ENCODE measurements around the gene DEGS2. TPM values are rescaled to one million over a fixed set of nuclear protein-coding genes. Genes with fewer than 3 reads are reported as not detected.

The DEGS2 gene
- total RNA-seq, 1 experiment from 2014 or later = 1.8 TPM

GRCh38 chr14:100137173-100137572 is 22.3 kb downstream of the DEGS2 start:
- TF ChIP-seq ZNF274 (IDR thresholded peaks at IDR 0.05; ENCODE audit: low read depth, low read length) = no peak
- no peak for TF ChIP-seq SIN3A (IDR thresholded peaks at IDR 0.05; ENCODE audit: low read depth)
- TF ChIP-seq SP1 (IDR thresholded peaks at IDR 0.05; ENCODE audit: low read depth) = no peak
- no peak for TF ChIP-seq JUND (IDR thresholded peaks at IDR 0.05)
- TF ChIP-seq MAX (IDR thresholded peaks at IDR 0.05) = no peak
- TF ChIP-seq POLR2AphosphoS5 (IDR thresholded peaks at IDR 0.05; ENCODE audit: low read depth, low read length) = no peak
- no peak for TF ChIP-seq POLR2A (IDR thresholded peaks at IDR 0.05; ENCODE audit: borderline replicate concordance, extremely low read depth, insufficient read depth, insufficient read length)
- no peak for TF ChIP-seq REST (IDR thresholded peaks at IDR 0.05; ENCODE audit: low read depth)
- TF ChIP-seq TCF7L2 (IDR thresholded peaks at IDR 0.05; ENCODE audit: borderline replicate concordance, extremely low read depth, insufficient read depth, insufficient read length) = no peak
- no peak for TF ChIP-seq ZFX (IDR thresholded peaks at IDR 0.05)
- no peak for TF ChIP-seq CEBPB (IDR thresholded peaks at IDR 0.05; ENCODE audit: low read depth)
- TF ChIP-seq RAD21 (IDR thresholded peaks at IDR 0.05; ENCODE audit: low read depth) = no peak
- TF ChIP-seq EGR1 (IDR thresholded peaks at IDR 0.05; ENCODE audit: low read depth) = no peak
- TF ChIP-seq EZH2phosphoT487 (IDR thresholded peaks at IDR 0.05; ENCODE audit: borderline replicate concordance) = no peak
- no peak for TF ChIP-seq SRF (IDR thresholded peaks at IDR 0.05; ENCODE audit: low read depth)
- no peak for TF ChIP-seq CBX3 (IDR thresholded peaks at IDR 0.05; ENCODE audit: low read depth)
- TF ChIP-seq CTCF (IDR thresholded peaks at IDR 0.05 in 2 of 3, conservative IDR thresholded peaks at IDR 0.05 in 1 of 3; ENCODE audit: borderline replicate concordance in 1 of 3, insufficient read depth in 1 of 3, low read depth in 2 of 3, low read length in 2 of 3) = no peak
- no peak for TF ChIP-seq YY1 (IDR thresholded peaks at IDR 0.05; ENCODE audit: extremely low read depth, insufficient replicate concordance, low read depth, low read length)
- no peaks in the 10 kb centered on the region for H3K9me3 ChIP-seq (ENCODE audit: control insufficient read depth in 1 of 2, insufficient read depth in 1 of 2, low read depth in 1 of 2, low read length in 2 of 2)
- H3K27ac ChIP-seq (ENCODE audit: low read depth, low read length) = no peak overlapping the region
- no peak overlapping the region for H3K4me3 ChIP-seq (replicated peaks in 1 of 2; ENCODE audit: low read depth in 1 of 2, low read length in 2 of 2)
- ATAC-seq (no peak), DNase-seq (ENCODE audit: low read depth, low spot score) (no peak)
- no peak overlapping the region for H2AFZ ChIP-seq (ENCODE audit: low read depth, low read length, poor library complexity, severe bottlenecking)
- ChIA-PET RAD21 (ENCODE audit: low non-redundant PET in 1 of 2, low total read pairs in 2 of 2, uncharacterized antibody in 2 of 2, unreplicated experiment in 2 of 2) (no interaction called here), POLR2A (no interaction called here), CTCF (no interaction called here)
- no peak overlapping the region for H3K9ac ChIP-seq (ENCODE audit: low read length)
- no peaks in the 10 kb centered on the region for H4K20me1 ChIP-seq (ENCODE audit: insufficient read depth)
- no peaks in the 10 kb centered on the region for H3K27me3 ChIP-seq (ENCODE audit: insufficient read depth, low read length)
- peaks cover 7 to 18% of the 10 kb centered on the region in 2 experiments; a peak in 3 of 4 replicates for H3K4me1 ChIP-seq (ENCODE audit: control insufficient read depth in 1 of 2, insufficient read depth in 2 of 2, low read length in 2 of 2)
- no peaks in the 10 kb centered on the region for H3K36me3 ChIP-seq (ENCODE audit: control insufficient read depth in 1 of 2, insufficient read depth in 2 of 2, low read length in 2 of 2)
- H3K4me2 ChIP-seq (ENCODE audit: low read length) = no peak overlapping the region
- no peaks in the 10 kb centered on the region for H3K79me2 ChIP-seq (ENCODE audit: insufficient read depth, low read length)
- intact Hi-C loops (cut with micrococcal nuclease) = no loop called here
- H3K9me2 ChIP-seq (ENCODE audit: insufficient read depth) = no peaks in the 10 kb centered on the region
- BruUV-seq (replicated peaks) = no TSS peak
